ENCODE results near the gene CCL2.

CCL2 gene

GRCh38 chr17:34246446-34246845, 8.6 kb upstream of the CCL2 start:
- DNase-seq (ENCODE audit: low read depth), result no peak
- no peak overlapping the region for H3K4me3 ChIP-seq (ENCODE audit: low read depth, low read length)
- TF ChIP-seq CTCF (conservative IDR thresholded peaks at IDR 0.05; ENCODE audit: low read depth, low read length), result no peak

GRCh38 chr17:34246881-34247280, 8.2 kb upstream of the CCL2 start:
- no peak for TF ChIP-seq CTCF (conservative IDR thresholded peaks at IDR 0.05; ENCODE audit: low read depth, low read length)
- H3K4me3 ChIP-seq (ENCODE audit: low read depth, low read length), result no peak overlapping the region
- no peak for DNase-seq (ENCODE audit: low read depth)

GRCh38 chr17:34248511-34249024, 6.5 kb upstream of the CCL2 start:
- no peak for TF ChIP-seq CTCF (conservative IDR thresholded peaks at IDR 0.05; ENCODE audit: low read depth, low read length)
- DNase-seq (ENCODE audit: low read depth), result peak; percentile 63
- no peak overlapping the region for H3K4me3 ChIP-seq (ENCODE audit: low read depth, low read length)

GRCh38 chr17:34249061-34249460, 6.0 kb upstream of the CCL2 start:
- TF ChIP-seq CTCF (conservative IDR thresholded peaks at IDR 0.05; ENCODE audit: low read depth, low read length), result no peak
- DNase-seq (ENCODE audit: low read depth), result no peak
- H3K4me3 ChIP-seq (ENCODE audit: low read depth, low read length), result no peak overlapping the region

GRCh38 chr17:34249478-34249877, 5.6 kb upstream of the CCL2 start:
- no peak overlapping the region for H3K4me3 ChIP-seq (ENCODE audit: low read depth, low read length)
- DNase-seq (ENCODE audit: low read depth), result no peak
- no peak for TF ChIP-seq CTCF (conservative IDR thresholded peaks at IDR 0.05; ENCODE audit: low read depth, low read length)

GRCh38 chr17:34251186-34251585, 3.9 kb upstream of the CCL2 start:
- TF ChIP-seq CTCF (conservative IDR thresholded peaks at IDR 0.05; ENCODE audit: low read depth, low read length), result no peak
- H3K4me3 ChIP-seq (ENCODE audit: low read depth, low read length), result no peak overlapping the region
- DNase-seq (ENCODE audit: low read depth), result no peak

- no peak for TF ChIP-seq CTCF (conservative IDR thresholded peaks at IDR 0.05; ENCODE audit: low read depth, low read length)
- DNase-seq (ENCODE audit: low read depth), result peak; percentile 47
- H3K4me3 ChIP-seq (ENCODE audit: low read depth, low read length), result no peak overlapping the region
These were observed 3.0 kb upstream of the CCL2 start for GRCh38 chr17:34252095-34252443.
